ENCODE data around the gene FRMPD4. TPM values are rescaled to one million over a fixed set of nuclear protein-coding genes. Genes with fewer than 3 reads are reported as not detected.
"Not testable (repeated sequence)": the region's sequence is repeated elsewhere in the genome, so short reads cannot be mapped to it uniquely, and the experiment has no call there.

The FRMPD4 gene
- total RNA-seq, 4 donors from 2014 or later, result under 0.01 to 0.39 (median 0.30) TPM; not detected in 1

- H3K27me3 ChIP-seq, result no peaks in the 10 kb centered on the region
- no peaks in the 10 kb centered on the region for H3K36me3 ChIP-seq
- no peaks in the 10 kb centered on the region for H3K9me3 ChIP-seq
- no peak for DNase-seq (ENCODE audit: low spot score in 2 of 2)
- no peak for TF ChIP-seq POLR2A (IDR thresholded peaks at IDR 0.05)
- WGBS, 2 donors, result 74 to 92% methylated on average over 10 to 11 of the region's 11 CpGs
- H3K27ac ChIP-seq, result no peak overlapping the region
- no peaks in the 10 kb centered on the region for H3K4me1 ChIP-seq
- no peak overlapping the region for H3K4me3 ChIP-seq
Measured at GRCh38 chrX:12494400-12495138, 356.3 kb downstream of the FRMPD4 start.

- H3K9me3 ChIP-seq, result no peaks in the 10 kb centered on the region
- 56 to 68% methylated on average over 4 of the region's 4 CpGs for WGBS, 2 donors
- TF ChIP-seq CTCF (IDR thresholded peaks at IDR 0.05), result no peak
- no peak for TF ChIP-seq EP300 (IDR thresholded peaks at IDR 0.05)
- TF ChIP-seq POLR2A (IDR thresholded peaks at IDR 0.05), result no peak
- H3K27me3 ChIP-seq, result no peaks in the 10 kb centered on the region
- H3K27ac ChIP-seq, result no peak overlapping the region
- no peaks in the 10 kb centered on the region for H3K36me3 ChIP-seq
- H3K4me1 ChIP-seq, result no peaks in the 10 kb centered on the region
- H3K4me3 ChIP-seq, result no peak overlapping the region
- no peak for DNase-seq (ENCODE audit: low spot score in 2 of 2)
Measured at GRCh38 chrX:12496343-12496742, 358.1 kb downstream of the FRMPD4 start.

- H3K4me3 ChIP-seq, result no peak overlapping the region
- H3K9me3 ChIP-seq, result no peaks in the 10 kb centered on the region
- no peaks in the 10 kb centered on the region for H3K27me3 ChIP-seq
- no peaks in the 10 kb centered on the region for H3K4me1 ChIP-seq
- TF ChIP-seq POLR2A (IDR thresholded peaks at IDR 0.05) (no peak), EP300 (IDR thresholded peaks at IDR 0.05) (no peak), CTCF (IDR thresholded peaks at IDR 0.05) (no peak)
- no peak overlapping the region for H3K27ac ChIP-seq
- H3K36me3 ChIP-seq, result no peaks in the 10 kb centered on the region
- no peak for DNase-seq (ENCODE audit: low spot score in 2 of 2)
- 71 to 72% methylated on average over 5 to 8 of the region's 8 CpGs for WGBS, 2 donors
Measured at GRCh38 chrX:12497832-12498591, 359.7 kb downstream of the FRMPD4 start.

GRCh38 chrX:12505127-12505526 lies 366.9 kb downstream of the FRMPD4 start:
- Histone ChIP-seq H3K27me3 (no peaks in the 10 kb centered on the region), H3K27ac (no peak overlapping the region), H3K36me3 (no peaks in the 10 kb centered on the region), H3K4me3 (no peak overlapping the region), H3K4me1 (no peaks in the 10 kb centered on the region), H3K9me3 (no peaks in the 10 kb centered on the region)
- 55 to 80% methylated on average over 3 of the region's 3 CpGs for WGBS, 2 donors
- TF ChIP-seq CTCF (IDR thresholded peaks at IDR 0.05) (no peak), EP300 (IDR thresholded peaks at IDR 0.05) (no peak), POLR2A (IDR thresholded peaks at IDR 0.05) (no peak)
- DNase-seq (ENCODE audit: low spot score in 2 of 2), result no peak

- H3K4me3 ChIP-seq; H3K4me1 ChIP-seq; DNase-seq (ENCODE audit: low spot score in 2 of 2); H3K27me3 ChIP-seq; H3K36me3 ChIP-seq; H3K9me3 ChIP-seq; H3K27ac ChIP-seq: not testable (repeated sequence)
- 76 to 78% methylated on average over 2 of the region's 2 CpGs for WGBS, 2 donors
Measured at GRCh38 chrX:12515384-12515783, 377.1 kb downstream of the FRMPD4 start.

GRCh38 chrX:12526306-12526705 lies 388.0 kb downstream of the FRMPD4 start:
- no peak for DNase-seq (ENCODE audit: low spot score in 2 of 2)
- Histone ChIP-seq H3K4me3 (no peak overlapping the region), H3K4me1 (no peaks in the 10 kb centered on the region), H3K36me3 (no peaks in the 10 kb centered on the region), H3K27me3 (no peaks in the 10 kb centered on the region), H3K27ac (no peak overlapping the region), H3K9me3 (no peaks in the 10 kb centered on the region)
- TF ChIP-seq EP300 (IDR thresholded peaks at IDR 0.05) (no peak), CTCF (IDR thresholded peaks at IDR 0.05) (no peak), POLR2A (IDR thresholded peaks at IDR 0.05) (no peak)
- 32 to 52% methylated on average over 5 of the region's 5 CpGs for WGBS, 2 donors

- not testable (repeated sequence) for H3K36me3 ChIP-seq; H3K4me3 ChIP-seq; H3K27me3 ChIP-seq; DNase-seq (ENCODE audit: low spot score in 2 of 2); H3K9me3 ChIP-seq; H3K4me1 ChIP-seq; H3K27ac ChIP-seq
- 79 to 98% methylated on average over 6 to 10 of the region's 11 CpGs for WGBS, 2 donors
Measured at GRCh38 chrX:12538096-12538495, 399.8 kb downstream of the FRMPD4 start.

- WGBS, 2 donors, result 83 to 84% methylated on average over 3 of the region's 3 CpGs
Measured at GRCh38 chrX:12542251-12542650, 404.0 kb downstream of the FRMPD4 start.

More at GRCh38 chrX:12542251-12542650, 404.0 kb downstream of the FRMPD4 start:
- not testable (repeated sequence) for DNase-seq (ENCODE audit: low spot score in 2 of 2); H3K9me3 ChIP-seq; H3K27me3 ChIP-seq; H3K36me3 ChIP-seq; H3K4me1 ChIP-seq; H3K27ac ChIP-seq; H3K4me3 ChIP-seq

Data from tibial nerve (tissue), 4 donors.